WERI-Rb-1 (cell line): ENCODE results near the gene CLCN2.

Experiments
- DNase-seq: peaks from one replicate; pipeline ENCODE4 v3.0.0-alpha.2; 2020
- H3K27ac ChIP-seq: fragments of 250-450 bp; sonication (Bioruptor Pico); 2 replicates; pipeline ENCODE4 v1.5.1; 2020; ENCODE audit warnings: mild to moderate bottlenecking, moderate library complexity
- H3K27me3 ChIP-seq: fragments of 250-450 bp; sonication (Bioruptor Pico); 2 replicates; pipeline ENCODE4 v1.5.1; 2021; ENCODE audit warnings: mild to moderate bottlenecking, low read depth, moderate library complexity; ENCODE audit not compliant: insufficient read depth, severe bottlenecking
- H3K36me3 ChIP-seq: fragments of 250-450 bp; sonication (Bioruptor Pico); 2 replicates; pipeline ENCODE4 v1.5.1; 2020; ENCODE audit warnings: mild to moderate bottlenecking, moderate library complexity
- H3K4me3 ChIP-seq: 2 replicates; pipeline ENCODE4 v1.5.1; 2011; ENCODE audit warnings: low read depth, mild to moderate bottlenecking, control low read depth, low read length
- H3K9me3 ChIP-seq: fragments of 250-450 bp; sonication (Bioruptor Pico); 2 replicates; pipeline ENCODE4 v1.5.1; 2021; ENCODE audit warnings: mild to moderate bottlenecking, moderate library complexity; ENCODE audit not compliant: severe bottlenecking
- TF ChIP-seq, protein P1 (sequence below): IDR thresholded peaks from 2 replicates; pipeline ENCODE4 v1.5.1; 2011; ENCODE audit warnings: low read depth, mild to moderate bottlenecking, control low read depth, inconsistent platforms, low read length

Gene CLCN2

DNA sequence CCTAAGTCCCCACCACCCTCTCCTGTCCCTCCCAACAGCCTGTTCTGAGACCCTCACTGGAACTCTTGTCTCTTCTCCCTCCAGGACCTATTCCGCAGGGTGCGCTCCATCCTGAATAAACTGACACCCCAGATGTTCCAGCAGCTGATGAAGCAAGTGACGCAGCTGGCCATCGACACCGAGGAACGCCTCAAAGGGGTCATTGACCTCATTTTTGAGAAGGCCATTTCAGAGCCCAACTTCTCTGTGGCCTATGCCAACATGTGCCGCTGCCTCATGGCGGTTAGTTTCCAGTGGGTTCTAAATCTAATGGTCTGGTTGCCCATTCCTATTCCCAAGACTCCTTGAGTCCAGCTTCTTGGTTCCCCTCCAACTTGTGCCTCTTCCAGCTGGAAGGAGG, 37.7 kb downstream of the CLCN2 start:
- no peak for DNase-seq
- H3K27me3 ChIP-seq: no peaks in the 10 kb centered on the region
- TF ChIP-seq, protein P1, sequence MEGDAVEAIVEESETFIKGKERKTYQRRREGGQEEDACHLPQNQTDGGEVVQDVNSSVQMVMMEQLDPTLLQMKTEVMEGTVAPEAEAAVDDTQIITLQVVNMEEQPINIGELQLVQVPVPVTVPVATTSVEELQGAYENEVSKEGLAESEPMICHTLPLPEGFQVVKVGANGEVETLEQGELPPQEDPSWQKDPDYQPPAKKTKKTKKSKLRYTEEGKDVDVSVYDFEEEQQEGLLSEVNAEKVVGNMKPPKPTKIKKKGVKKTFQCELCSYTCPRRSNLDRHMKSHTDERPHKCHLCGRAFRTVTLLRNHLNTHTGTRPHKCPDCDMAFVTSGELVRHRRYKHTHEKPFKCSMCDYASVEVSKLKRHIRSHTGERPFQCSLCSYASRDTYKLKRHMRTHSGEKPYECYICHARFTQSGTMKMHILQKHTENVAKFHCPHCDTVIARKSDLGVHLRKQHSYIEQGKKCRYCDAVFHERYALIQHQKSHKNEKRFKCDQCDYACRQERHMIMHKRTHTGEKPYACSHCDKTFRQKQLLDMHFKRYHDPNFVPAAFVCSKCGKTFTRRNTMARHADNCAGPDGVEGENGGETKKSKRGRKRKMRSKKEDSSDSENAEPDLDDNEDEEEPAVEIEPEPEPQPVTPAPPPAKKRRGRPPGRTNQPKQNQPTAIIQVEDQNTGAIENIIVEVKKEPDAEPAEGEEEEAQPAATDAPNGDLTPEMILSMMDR: no peak
- H3K27ac ChIP-seq: no peak overlapping the region
- no peak overlapping the region for H3K4me3 ChIP-seq
- no peaks in the 10 kb centered on the region for H3K9me3 ChIP-seq
- H3K36me3 ChIP-seq: peaks cover 96% of the 10 kb centered on the region

GRCh38 chr3:184322731-184323487, 38.5 kb downstream of the CLCN2 start:
- Histone ChIP-seq H3K27me3 (no peaks in the 10 kb centered on the region), H3K9me3 (no peaks in the 10 kb centered on the region), H3K4me3 (no peak overlapping the region), H3K36me3 (peaks cover 98% of the 10 kb centered on the region), H3K27ac (no peak overlapping the region)
- DNase-seq: no peak
- TF ChIP-seq, protein P1: no peak

- H3K36me3 ChIP-seq: peaks cover 98% of the 10 kb centered on the region
- TF ChIP-seq, protein P1: no peak
- no peak overlapping the region for H3K4me3 ChIP-seq
- DNase-seq: no peak
- H3K9me3 ChIP-seq: no peaks in the 10 kb centered on the region
- no peak overlapping the region for H3K27ac ChIP-seq
- no peaks in the 10 kb centered on the region for H3K27me3 ChIP-seq
Measured at GRCh38 chr3:184321666-184322065, 39.7 kb downstream of the CLCN2 start.

- H3K27ac ChIP-seq: no peak overlapping the region
- H3K4me3 ChIP-seq: no peak overlapping the region
- H3K36me3 ChIP-seq: peaks cover 91% of the 10 kb centered on the region
- DNase-seq: no peak
- TF ChIP-seq, protein P1: no peak
- no peaks in the 10 kb centered on the region for H3K9me3 ChIP-seq
- no peaks in the 10 kb centered on the region for H3K27me3 ChIP-seq
Measured at GRCh38 chr3:184320104-184320445, 41.3 kb downstream of the CLCN2 start.

- no peaks in the 10 kb centered on the region for H3K9me3 ChIP-seq
- no peak overlapping the region for H3K27ac ChIP-seq
- peaks cover 65% of the 10 kb centered on the region for H3K36me3 ChIP-seq
- no peak for DNase-seq
- H3K27me3 ChIP-seq: no peaks in the 10 kb centered on the region
- no peak overlapping the region for H3K4me3 ChIP-seq
- TF ChIP-seq, protein P1: no peak
Measured at GRCh38 chr3:184317201-184317600, 44.2 kb downstream of the CLCN2 start.

DNA sequence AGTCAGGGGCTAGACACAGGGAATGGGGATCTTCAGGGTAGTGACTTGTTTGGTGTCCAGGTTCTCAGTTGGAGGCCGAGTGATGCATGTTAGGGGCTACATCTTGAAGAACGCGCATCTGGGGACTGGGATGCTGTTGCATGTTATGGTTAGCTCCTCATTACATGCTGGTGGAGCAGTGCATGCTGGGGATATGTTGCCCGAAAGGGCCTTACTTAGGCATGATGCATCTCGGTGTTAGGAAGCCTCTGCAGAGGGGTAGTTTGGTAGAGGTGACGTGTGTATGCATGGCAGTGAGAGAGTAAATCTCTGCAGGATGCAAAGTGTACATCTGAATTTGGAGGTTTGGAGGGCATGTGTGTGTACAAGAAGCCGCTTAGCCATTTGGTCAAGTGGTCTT, 44.6 kb downstream of the CLCN2 start:
- peaks cover 61% of the 10 kb centered on the region for H3K36me3 ChIP-seq
- DNase-seq: no peak
- H3K4me3 ChIP-seq: no peak overlapping the region
- no peaks in the 10 kb centered on the region for H3K27me3 ChIP-seq
- TF ChIP-seq, protein P1: no peak
- no peak overlapping the region for H3K27ac ChIP-seq
- H3K9me3 ChIP-seq: no peaks in the 10 kb centered on the region
